GM12878 (cell line): ENCODE results near the gene PLCB4. TPM values are rescaled to one million over a fixed set of nuclear protein-coding genes. Genes with fewer than 3 reads are reported as not detected.

Experiments used
- ATAC-seq: fragments of 200-7000 bp; cut with Tn5 transposase; 3 replicates; pipeline ENCODE4 v1.9.1; 2020; ENCODE audit warnings: mild to moderate bottlenecking, moderate library complexity
- BruUV-seq: library from RNA; stranded (reverse); fragments of 400-500 nt; replicated peaks from 2 replicates; lab custom pipeline; 2021; lab: Mats Ljungman, UMichigan
- CTCF ChIA-PET: fragments of 300-600 bp; sonication (Branson Sonifier 250); formaldehyde crosslinking; extraction: SDS; loops from one replicate; lab custom pipeline; 2021; ENCODE audit warnings: inconsistent platforms; lab: Yijun Ruan, JAX
- POLR2A ChIA-PET: fragments of 350-600 bp; formaldehyde crosslinking; extraction: SDS; loops from one replicate; lab custom pipeline; 2021; ENCODE audit warnings: inconsistent platforms; lab: Charles Lee
- RAD21 ChIA-PET: fragments of 300-600 bp; sonication (Branson Sonifier 250); formaldehyde crosslinking; loops from one replicate; lab custom pipeline; 2023; ENCODE audit warnings: antibody characterized with exemption; ENCODE audit not compliant: unreplicated experiment; lab: Charles Lee
- SMC1A ChIA-PET: fragments of 300-600 bp; sonication (Branson Sonifier 250); formaldehyde crosslinking; loops from one replicate; lab custom pipeline; 2023; ENCODE audit not compliant: unreplicated experiment, uncharacterized antibody; lab: Charles Lee
- DNase-seq: peaks from one replicate; pipeline ENCODE4 v3.0.0-alpha.2; 2011; ENCODE audit warnings: low read depth, low spot score
- FAIRE-seq: peaks from 3 replicates; lab custom pipeline; 2011; peaks lifted over from hg19 to GRCh38; lab: Jason Lieb, UNC
- H2AFZ ChIP-seq: 2 replicates; pipeline ENCODE4 v1.6.0; 2011; ENCODE audit warnings: low read depth, low read length, control low read depth; ENCODE audit not compliant: control insufficient read depth
- H3K27ac ChIP-seq: 2 replicates; pipeline ENCODE4 v1.5.1; 2011; ENCODE audit warnings: control low read depth; ENCODE audit not compliant: control insufficient read depth, insufficient read depth
- H3K27me3 ChIP-seq, 2 experiments: replicated peaks in 1 of 2; 2 replicates each; pipeline versions ENCODE4 v1.6.0 to v1.6.1; 2011; ENCODE audit warnings: low read length in 1 of 2; ENCODE audit not compliant: control insufficient read depth in 2 of 2, insufficient read depth in 2 of 2
- H3K36me3 ChIP-seq, 2 experiments: 2 replicates each; pipeline ENCODE4 v1.5.1; 2011; ENCODE audit warnings: low read length in 1 of 2; ENCODE audit not compliant: control insufficient read depth in 2 of 2, insufficient read depth in 2 of 2
- H3K4me1 ChIP-seq: 2 replicates; pipeline ENCODE4 v1.6.1; 2011; ENCODE audit warnings: mild to moderate bottlenecking, low read length, moderate library complexity, mixed read lengths; ENCODE audit not compliant: control insufficient read depth, insufficient read depth
- H3K4me2 ChIP-seq: 2 replicates; pipeline ENCODE4 v1.6.0; 2011; ENCODE audit warnings: control low read depth; ENCODE audit not compliant: control insufficient read depth, insufficient read depth
- H3K4me3 ChIP-seq: fragments of 200-600 bp; sonication (generic); 2 replicates; pipeline ENCODE4 v1.5.1; 2016
- H3K79me2 ChIP-seq: 2 replicates; pipeline ENCODE4 v1.6.0; 2011; ENCODE audit warnings: low read length; ENCODE audit not compliant: control insufficient read depth, insufficient read depth
- H3K9ac ChIP-seq: 2 replicates; pipeline ENCODE4 v1.8.0; 2011; ENCODE audit warnings: low read length, control low read depth, mixed read lengths; ENCODE audit not compliant: control insufficient read depth, insufficient read depth
- H3K9me3 ChIP-seq: replicated peaks from 3 replicates; pipeline ENCODE4 v1.5.1; 2011; ENCODE audit warnings: mild to moderate bottlenecking, low read length; ENCODE audit not compliant: control insufficient read depth, insufficient read depth
- H4K20me1 ChIP-seq: 2 replicates; pipeline ENCODE4 v1.6.0; 2011; ENCODE audit not compliant: control insufficient read depth, insufficient read depth
- HDAC2 ChIP-seq: fragments of 200-600 bp; sonication (generic); IDR thresholded peaks from 2 replicates; pipeline ENCODE4 v1.6.1; 2017
- NFYB ChIP-seq: IDR thresholded peaks from 2 replicates; pipeline ENCODE4 v1.6.1; 2011; ENCODE audit warnings: low read depth, mild to moderate bottlenecking, low read length, improper control_type of control experiment, moderate library complexity; ENCODE audit not compliant: insufficient read depth
- PKNOX1 ChIP-seq: fragments of 450-650 bp; IDR thresholded peaks from 2 replicates; pipeline ENCODE4 v1.6.1; 2016; ENCODE audit warnings: mild to moderate bottlenecking
- SP1 ChIP-seq: IDR thresholded peaks from one replicate; pipeline ENCODE4 v1.6.1; 2011; ENCODE audit warnings: low read depth, low read length
- TCF7 ChIP-seq: IDR thresholded peaks from 2 replicates; pipeline ENCODE4 v1.6.1; 2014; ENCODE audit warnings: antibody characterized with exemption, borderline replicate concordance
- ZNF24 ChIP-seq: fragments of 450-650 bp; IDR thresholded peaks from 2 replicates; pipeline ENCODE4 v1.6.1; 2017; ENCODE audit warnings: antibody characterized with exemption, mild to moderate bottlenecking
- ZNF687 ChIP-seq: fragments of 450-650 bp; IDR thresholded peaks from 2 replicates; pipeline ENCODE4 v1.6.1; 2017; ENCODE audit warnings: mild to moderate bottlenecking, moderate library complexity
- WGBS: methylation state at CpG from one replicate; pipeline ENCODE4 v1.1.6; 2016; ENCODE audit warnings: low lambda C conversion rate; ENCODE audit not compliant: insufficient replicate concordance, insufficient coverage; ENCODE audit errors: missing lambda C conversion rate; 5-methylcytosine and 5-hydroxymethylcytosine counted together
- in situ Hi-C: fragments of 300-500 bp; cut with MboI; formaldehyde crosslinking; loops from 9 replicates; pipeline ENCODE4 v1.14.3; 2018; ENCODE audit warnings: mixed read lengths
- intact Hi-C: fragments of 100-400 bp; cut with micrococcal nuclease; formaldehyde crosslinking; loops from one replicate; pipeline ENCODE4 v1.14.2; 2022; ENCODE audit not compliant: unreplicated experiment
- polyA plus RNA-seq, 11 experiments: library from polyadenylated mRNA; depleted of rRNA in 4 of 11; unstranded in 6 of 11; stranded (reverse) in 5 of 11; fragments of >200 nt; fragmentation: Nextera tagmentation in 4 of 11; fragmentation: Illumina TruSeq in 1 of 11; extraction: Ambion mirVana in 4 of 11; extraction: Trizol in 1 of 11; gene quantifications; 1 replicate in 1 of 11; 2 replicates in 10 of 11; pipeline versions ENCODE4 v1.2.1 to v1.2.3, GENCODE V29; 2011 to 2016; ENCODE audit warnings: inconsistent platforms in 2 of 11, missing spikeins in 2 of 11, low read depth in 1 of 11
- total RNA-seq, 4 experiments: library from RNA; depleted of rRNA in 3 of 4; stranded (reverse); fragments of >200 nt in 3 of 4; fragmentation: Illumina TruSeq in 1 of 4; extraction: Trizol in 1 of 4; gene quantifications; 2 replicates each; pipeline versions ENCODE4 v1.2.1 to v1.2.3, GENCODE V29; 2013 to 2021
- TF ChIP-seq, protein P1 (sequence below): fragments of 450-650 bp; IDR thresholded peaks from 2 replicates; pipeline ENCODE4 v1.6.1; 2017; ENCODE audit warnings: mild to moderate bottlenecking
- TF ChIP-seq, protein P2 (sequence below): IDR thresholded peaks from 2 replicates; pipeline ENCODE4 v1.6.1; 2012; ENCODE audit warnings: low read depth, low read length, improper control_type of control experiment
- TF ChIP-seq, protein P3 (sequence below): fragments of 450-650 bp; formaldehyde crosslinking; IDR thresholded peaks from 2 replicates; pipeline ENCODE4 v1.4.0; 2022; ENCODE audit warnings: mild to moderate bottlenecking, moderate library complexity
- TF ChIP-seq, protein P4 (sequence below): IDR thresholded peaks from 2 replicates; pipeline ENCODE4 v1.6.1; 2011; ENCODE audit warnings: mild to moderate bottlenecking, low read depth, low read length, moderate library complexity; ENCODE audit not compliant: insufficient replicate concordance

PLCB4 gene
- total and polyA plus RNA-seq, 10 of the 15 experiments (the other 5 are each of a cell fraction or from before 2014, with no cell fraction given), result not detected

DNA sequence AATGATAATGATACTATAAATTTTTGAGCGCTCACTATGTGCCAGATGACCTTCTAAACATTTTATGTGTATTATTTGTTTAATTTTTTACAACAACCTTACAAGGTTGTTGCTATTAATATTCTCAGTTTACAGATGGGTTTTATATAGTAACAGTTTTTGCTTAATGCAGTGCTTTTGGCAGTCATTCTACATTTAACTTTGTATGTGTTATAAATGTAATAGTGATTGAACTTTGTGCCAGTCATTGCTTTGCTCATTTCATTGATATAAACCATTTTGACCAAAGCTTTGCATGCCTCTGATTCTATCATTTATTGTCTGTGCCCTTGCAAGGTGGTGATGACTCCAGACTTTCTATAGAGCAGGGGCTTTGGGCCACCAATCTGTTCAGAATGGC, 239.2 kb downstream of the PLCB4 start:
- FAIRE-seq, result no peak
- H4K20me1 ChIP-seq, result no peaks in the 10 kb centered on the region
- TF ChIP-seq, protein P1, sequence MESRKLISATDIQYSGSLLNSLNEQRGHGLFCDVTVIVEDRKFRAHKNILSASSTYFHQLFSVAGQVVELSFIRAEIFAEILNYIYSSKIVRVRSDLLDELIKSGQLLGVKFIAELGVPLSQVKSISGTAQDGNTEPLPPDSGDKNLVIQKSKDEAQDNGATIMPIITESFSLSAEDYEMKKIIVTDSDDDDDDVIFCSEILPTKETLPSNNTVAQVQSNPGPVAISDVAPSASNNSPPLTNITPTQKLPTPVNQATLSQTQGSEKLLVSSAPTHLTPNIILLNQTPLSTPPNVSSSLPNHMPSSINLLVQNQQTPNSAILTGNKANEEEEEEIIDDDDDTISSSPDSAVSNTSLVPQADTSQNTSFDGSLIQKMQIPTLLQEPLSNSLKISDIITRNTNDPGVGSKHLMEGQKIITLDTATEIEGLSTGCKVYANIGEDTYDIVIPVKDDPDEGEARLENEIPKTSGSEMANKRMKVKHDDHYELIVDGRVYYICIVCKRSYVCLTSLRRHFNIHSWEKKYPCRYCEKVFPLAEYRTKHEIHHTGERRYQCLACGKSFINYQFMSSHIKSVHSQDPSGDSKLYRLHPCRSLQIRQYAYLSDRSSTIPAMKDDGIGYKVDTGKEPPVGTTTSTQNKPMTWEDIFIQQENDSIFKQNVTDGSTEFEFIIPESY, result no peak
- TF ChIP-seq ZNF24 (no peak), ZNF687 (no peak), HDAC2 (no peak), NFYB (no peak), TCF7 (no peak), PKNOX1 (no peak), SP1 (no peak)
- TF ChIP-seq, protein P2, sequence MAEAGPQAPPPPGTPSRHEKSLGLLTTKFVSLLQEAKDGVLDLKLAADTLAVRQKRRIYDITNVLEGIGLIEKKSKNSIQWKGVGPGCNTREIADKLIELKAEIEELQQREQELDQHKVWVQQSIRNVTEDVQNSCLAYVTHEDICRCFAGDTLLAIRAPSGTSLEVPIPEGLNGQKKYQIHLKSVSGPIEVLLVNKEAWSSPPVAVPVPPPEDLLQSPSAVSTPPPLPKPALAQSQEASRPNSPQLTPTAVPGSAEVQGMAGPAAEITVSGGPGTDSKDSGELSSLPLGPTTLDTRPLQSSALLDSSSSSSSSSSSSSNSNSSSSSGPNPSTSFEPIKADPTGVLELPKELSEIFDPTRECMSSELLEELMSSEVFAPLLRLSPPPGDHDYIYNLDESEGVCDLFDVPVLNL, result no peak
- TF ChIP-seq, protein P3, sequence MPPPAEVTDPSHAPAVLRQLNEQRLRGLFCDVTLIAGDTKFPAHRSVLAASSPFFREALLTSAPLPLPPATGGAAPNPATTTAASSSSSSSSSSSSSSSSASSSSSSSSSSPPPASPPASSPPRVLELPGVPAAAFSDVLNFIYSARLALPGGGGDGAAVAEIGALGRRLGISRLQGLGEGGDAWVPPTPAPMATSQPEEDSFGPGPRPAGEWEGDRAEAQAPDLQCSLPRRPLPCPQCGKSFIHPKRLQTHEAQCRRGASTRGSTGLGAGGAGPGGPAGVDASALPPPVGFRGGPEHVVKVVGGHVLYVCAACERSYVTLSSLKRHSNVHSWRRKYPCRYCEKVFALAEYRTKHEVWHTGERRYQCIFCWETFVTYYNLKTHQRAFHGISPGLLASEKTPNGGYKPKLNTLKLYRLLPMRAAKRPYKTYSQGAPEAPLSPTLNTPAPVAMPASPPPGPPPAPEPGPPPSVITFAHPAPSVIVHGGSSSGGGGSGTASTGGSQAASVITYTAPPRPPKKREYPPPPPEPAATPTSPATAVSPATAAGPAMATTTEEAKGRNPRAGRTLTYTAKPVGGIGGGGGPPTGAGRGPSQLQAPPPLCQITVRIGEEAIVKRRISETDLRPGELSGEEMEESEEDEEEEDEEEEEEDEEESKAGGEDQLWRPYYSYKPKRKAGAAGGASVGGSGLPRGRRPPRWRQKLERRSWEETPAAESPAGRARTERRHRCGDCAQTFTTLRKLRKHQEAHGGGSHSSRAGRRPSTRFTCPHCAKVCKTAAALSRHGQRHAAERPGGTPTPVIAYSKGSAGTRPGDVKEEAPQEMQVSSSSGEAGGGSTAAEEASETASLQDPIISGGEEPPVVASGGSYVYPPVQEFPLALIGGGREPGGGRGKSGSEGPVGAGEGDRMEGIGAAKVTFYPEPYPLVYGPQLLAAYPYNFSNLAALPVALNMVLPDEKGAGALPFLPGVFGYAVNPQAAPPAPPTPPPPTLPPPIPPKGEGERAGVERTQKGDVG (CRISPR knock-in tag), result no peak
- TF ChIP-seq, protein P4, sequence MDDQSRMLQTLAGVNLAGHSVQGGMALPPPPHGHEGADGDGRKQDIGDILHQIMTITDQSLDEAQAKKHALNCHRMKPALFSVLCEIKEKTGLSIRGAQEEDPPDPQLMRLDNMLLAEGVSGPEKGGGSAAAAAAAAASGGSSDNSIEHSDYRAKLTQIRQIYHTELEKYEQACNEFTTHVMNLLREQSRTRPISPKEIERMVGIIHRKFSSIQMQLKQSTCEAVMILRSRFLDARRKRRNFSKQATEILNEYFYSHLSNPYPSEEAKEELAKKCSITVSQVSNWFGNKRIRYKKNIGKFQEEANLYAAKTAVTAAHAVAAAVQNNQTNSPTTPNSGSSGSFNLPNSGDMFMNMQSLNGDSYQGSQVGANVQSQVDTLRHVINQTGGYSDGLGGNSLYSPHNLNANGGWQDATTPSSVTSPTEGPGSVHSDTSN, result no peak

More for the DNA sequence above, 239.2 kb downstream of the PLCB4 start:
- Histone ChIP-seq H3K9me3 (no peaks in the 10 kb centered on the region), H3K27ac (no peak overlapping the region), H3K4me1 (no peaks in the 10 kb centered on the region), H3K79me2 (no peaks in the 10 kb centered on the region), H3K27me3 (no peaks in the 10 kb centered on the region), H3K36me3 (no peaks in the 10 kb centered on the region), H2AFZ (no peak overlapping the region), H3K4me2 (no peak overlapping the region), H3K9ac (no peak overlapping the region), H3K4me3 (no peak overlapping the region)
- in situ Hi-C loops, result no loop called here
- intact Hi-C loops, result no loop called here
- ATAC-seq (no peak), DNase-seq (no peak)
- 35% methylated on average over 1 of the region's 1 CpG for WGBS
- ChIA-PET RAD21 (no interaction called here), POLR2A (no interaction called here), CTCF (interaction anchor here (0.9 kb wide), 1 partner anchor 547 kb away, joined by 4 read pairs; no protein-coding TSS in a partner anchor), SMC1A (no interaction called here)
- no TSS peak for BruUV-seq
